Natural killer cell treated with Interleukin-12 subunit alpha and Interleukin-12 subunit beta and Interleukin-15 and Interleukin-18, amount 100 ng/mL, for 72 hours (primary cell): Measurements from ENCODE around the gene TTC39C. TPM values are rescaled to one million over a fixed set of nuclear protein-coding genes. Genes with fewer than 3 reads are reported as not detected.
"Not testable (repeated sequence)": the region's sequence is repeated elsewhere in the genome, so short reads cannot be mapped to it uniquely, and the experiment has no call there.

Source experiments
- ATAC-seq, 2 donors: fragments of 150-1000 bp; cut with Tn5 transposase in 1 of 2; sonication (Bioruptor Pico), chemical (Tn5 transposase) in 1 of 2; 2 replicates each; pipeline ENCODE4 v1.10.0; 2021
- DNase-seq: peaks from one replicate; pipeline ENCODE4 v3.0.0; 2022; ENCODE audit warnings: low spot score
- H3K27ac Mint-ChIP-seq, 2 donors: 1 replicate in 1 of 2; 2 replicates in 1 of 2; pipeline ENCODE4 v1.8.0; 2022; ENCODE audit warnings: mixed read lengths in 2 of 2, mild to moderate bottlenecking in 1 of 2, moderate library complexity in 1 of 2
- H3K27me3 Mint-ChIP-seq, 2 donors: 1 replicate in 1 of 2; 2 replicates in 1 of 2; pipeline ENCODE4 v1.8.0; 2022; ENCODE audit warnings: mixed read lengths in 2 of 2
- H3K36me3 Mint-ChIP-seq: one replicate; pipeline ENCODE4 v1.8.0; 2022; ENCODE audit warnings: mixed read lengths
- H3K4me1 Mint-ChIP-seq, 2 donors: 1 replicate in 1 of 2; 2 replicates in 1 of 2; pipeline ENCODE4 v1.8.0; 2022; ENCODE audit warnings: low read depth in 2 of 2, mixed read lengths in 2 of 2, mild to moderate bottlenecking in 1 of 2
- H3K4me3 Mint-ChIP-seq: one replicate; pipeline ENCODE4 v1.8.0; 2022; ENCODE audit warnings: mixed read lengths
- H3K9me3 Mint-ChIP-seq: 2 replicates; pipeline ENCODE4 v1.8.0; 2022; ENCODE audit warnings: mixed read lengths
- total RNA-seq, 2 donors: library from RNA; stranded (reverse); gene quantifications; one replicate each; pipeline ENCODE4 v1.2.3, GENCODE V29; 2022

The TTC39C gene
- total RNA-seq, 2 donors from 2014 or later, result 54.8 to 69.7 TPM

DNA sequence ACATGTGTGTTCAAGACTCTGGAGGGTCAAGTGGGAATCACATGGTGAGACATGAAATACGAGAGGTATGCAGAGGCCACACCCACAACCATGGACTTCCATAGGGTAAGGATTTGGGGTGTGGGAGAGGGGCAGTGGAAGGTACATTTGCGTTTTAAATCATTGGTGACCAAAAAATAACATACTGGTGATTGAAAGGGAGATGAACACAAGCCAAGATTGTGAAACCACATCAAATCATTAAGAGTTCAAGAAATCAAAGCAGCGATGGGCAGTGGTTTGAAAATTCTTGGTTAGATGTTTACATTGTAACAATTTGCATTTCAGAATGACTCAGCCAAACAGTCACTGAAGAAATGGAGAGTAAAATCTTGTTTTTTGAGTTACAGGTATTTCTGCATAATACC, 122.4 kb downstream of the TTC39C start:
- peaks cover 11 to 16% of the 10 kb centered on the region in 2 donors for H3K4me1 Mint-ChIP-seq
- no peak for ATAC-seq
- DNase-seq, result no peak
- H3K27me3 Mint-ChIP-seq, result peaks cover 13 to 15% of the 10 kb centered on the region in 2 donors
- H3K4me3 Mint-ChIP-seq, result no peak overlapping the region
- H3K27ac Mint-ChIP-seq, result no peak overlapping the region
- H3K9me3 Mint-ChIP-seq, result no peaks in the 10 kb centered on the region
- H3K36me3 Mint-ChIP-seq, result peaks cover 5% of the 10 kb centered on the region

DNA sequence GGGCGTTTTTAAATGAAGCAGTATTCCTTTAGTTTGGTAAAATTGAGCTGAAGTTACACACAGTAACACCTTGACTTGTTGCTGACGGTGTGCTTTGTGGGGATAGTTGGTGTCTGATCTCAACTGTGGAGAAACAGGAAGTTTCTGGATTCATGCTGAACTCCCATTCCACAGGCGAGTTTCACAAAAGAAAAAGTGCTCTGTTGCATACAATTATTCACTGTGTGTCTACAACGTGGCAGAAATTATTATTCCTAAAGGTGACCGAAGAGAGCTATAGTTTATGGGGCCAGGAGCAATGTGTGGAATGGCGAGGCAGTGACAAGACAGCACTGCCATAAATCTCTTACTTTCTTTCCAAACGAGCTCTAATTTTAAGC, 123.8 kb downstream of the TTC39C start:
- ATAC-seq, result no peak
- Mint-ChIP-seq H3K4me3 (peak overlapping the region; percentile 67), H3K9me3 (no peaks in the 10 kb centered on the region), H3K27me3 (peaks cover 15 to 16% of the 10 kb centered on the region in 2 donors), H3K27ac (peak overlapping the region in 1 of 2 donors; percentile 18), H3K4me1 (peaks cover 11 to 16% of the 10 kb centered on the region in 2 donors), H3K36me3 (peaks cover 5% of the 10 kb centered on the region)
- no peak for DNase-seq

DNA sequence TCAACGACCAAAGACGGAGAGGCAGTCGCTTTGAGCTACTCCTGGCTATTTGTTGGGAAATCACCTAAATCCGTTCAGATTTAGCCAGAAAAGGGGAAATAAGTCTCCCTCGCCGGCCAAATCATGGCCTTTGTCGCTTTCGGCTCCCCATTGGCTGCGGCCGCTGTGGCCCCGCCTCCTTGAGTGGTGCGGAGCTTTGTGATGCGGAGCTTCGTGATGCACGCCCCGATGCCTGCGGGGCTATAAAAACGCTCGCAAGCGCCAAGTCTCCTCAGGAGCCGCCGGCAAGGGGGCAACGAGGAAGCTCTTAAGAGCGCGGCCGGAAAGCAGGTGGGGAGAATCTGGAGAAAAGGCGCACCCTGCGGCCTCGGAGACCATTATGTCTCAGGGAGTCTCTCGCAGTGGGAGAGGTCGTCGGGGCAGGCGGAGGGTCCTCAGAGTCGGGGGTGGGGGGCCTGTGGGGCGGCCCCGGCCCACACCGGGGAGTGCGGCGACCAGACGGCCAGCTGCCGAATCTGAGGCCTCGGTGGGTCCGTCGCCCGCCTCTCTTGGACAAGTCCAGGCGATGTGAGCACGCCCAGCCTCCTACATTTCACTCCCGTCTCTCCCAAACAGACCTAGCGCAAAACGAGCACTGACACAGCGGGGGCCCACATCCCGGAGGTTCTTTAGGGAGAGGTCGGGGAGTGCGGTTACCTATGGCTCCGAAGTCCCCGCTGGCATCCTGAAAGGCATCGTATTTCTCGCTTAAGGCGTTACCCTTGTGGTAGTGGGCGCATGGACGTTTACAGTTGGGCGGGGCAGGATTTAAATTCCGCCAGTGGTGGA, 124.4 kb downstream of the TTC39C start, which contains the start of gene CABYR:
Gene CABYR (plus strand): TSS at position 274 of the 828 bp plus-strand sequence. CDS start 4,053 bp downstream, outside the sequence.
- Mint-ChIP-seq H3K27ac (peak within 1 kb of the TSS in 1 of 2 donors; percentile 18), H3K4me1 (peaks cover 11 to 16% of the 10 kb centered on the region in 2 donors), H3K36me3 (peaks cover 5% of the 10 kb centered on the region), H3K27me3 (peaks cover 17% of the 10 kb centered on the region in 2 donors), H3K9me3 (no peaks in the 10 kb centered on the region), H3K4me3 (peak within 1 kb of the TSS; percentile 67)
- ATAC-seq, result peak; percentile 89 to 91
- DNase-seq, result peak; percentile 71

DNA sequence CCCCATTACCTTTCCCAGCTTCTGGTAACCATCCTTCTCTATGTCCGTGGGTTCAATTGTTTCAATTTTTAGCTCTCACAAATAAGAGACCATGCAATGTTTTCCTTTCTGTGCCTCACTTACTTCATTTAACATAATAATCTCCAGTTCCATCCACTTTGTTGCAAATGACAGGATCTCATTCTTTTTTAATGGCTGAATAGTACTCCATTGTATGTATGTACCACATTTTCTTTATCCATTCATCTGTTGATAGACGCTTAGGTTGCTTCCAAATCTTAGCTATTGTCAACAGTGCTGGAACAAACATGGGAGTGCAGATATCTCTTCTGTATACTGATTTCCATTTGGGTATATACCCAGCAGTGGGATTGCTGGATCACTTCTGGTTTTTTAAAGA, 126.1 kb downstream of the TTC39C start:
- H3K9me3 Mint-ChIP-seq, result no peaks in the 10 kb centered on the region
- H3K4me1 Mint-ChIP-seq, result peaks cover 11 to 16% of the 10 kb centered on the region in 2 donors
- no peak for ATAC-seq
- H3K27ac Mint-ChIP-seq, result no peak overlapping the region
- H3K4me3 Mint-ChIP-seq, result no peak overlapping the region
- DNase-seq, result no peak
- peaks cover 5% of the 10 kb centered on the region for H3K36me3 Mint-ChIP-seq
- H3K27me3 Mint-ChIP-seq, result peaks cover 27 to 29% of the 10 kb centered on the region in 2 donors

DNA sequence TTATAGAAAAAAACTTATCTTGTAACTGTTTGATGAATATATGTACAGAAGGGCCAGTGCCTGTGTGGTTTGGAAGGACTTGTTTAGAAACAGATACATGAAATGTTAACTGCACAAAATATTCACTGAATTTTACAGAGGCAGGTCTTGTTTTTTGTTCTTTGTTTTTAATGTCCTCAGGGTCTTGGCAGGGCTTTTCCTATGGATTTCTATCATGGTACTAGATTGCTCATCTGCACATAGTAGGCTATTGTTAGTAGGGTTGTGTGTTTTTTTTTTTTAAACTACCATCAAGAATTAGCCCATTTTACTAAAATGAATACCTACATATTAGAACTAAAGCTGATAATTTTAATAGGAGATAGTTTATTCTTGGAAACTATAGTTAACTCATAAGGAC, 127.8 kb downstream of the TTC39C start:
- ATAC-seq, result no peak
- DNase-seq, result no peak
- no peak overlapping the region for H3K4me3 Mint-ChIP-seq
- no peak overlapping the region for H3K27ac Mint-ChIP-seq
- peaks cover 5% of the 10 kb centered on the region for H3K36me3 Mint-ChIP-seq
- no peaks in the 10 kb centered on the region for H3K9me3 Mint-ChIP-seq
- H3K4me1 Mint-ChIP-seq, result peaks cover 8 to 11% of the 10 kb centered on the region in 2 donors
- peaks cover 37 to 38% of the 10 kb centered on the region in 2 donors for H3K27me3 Mint-ChIP-seq

DNA sequence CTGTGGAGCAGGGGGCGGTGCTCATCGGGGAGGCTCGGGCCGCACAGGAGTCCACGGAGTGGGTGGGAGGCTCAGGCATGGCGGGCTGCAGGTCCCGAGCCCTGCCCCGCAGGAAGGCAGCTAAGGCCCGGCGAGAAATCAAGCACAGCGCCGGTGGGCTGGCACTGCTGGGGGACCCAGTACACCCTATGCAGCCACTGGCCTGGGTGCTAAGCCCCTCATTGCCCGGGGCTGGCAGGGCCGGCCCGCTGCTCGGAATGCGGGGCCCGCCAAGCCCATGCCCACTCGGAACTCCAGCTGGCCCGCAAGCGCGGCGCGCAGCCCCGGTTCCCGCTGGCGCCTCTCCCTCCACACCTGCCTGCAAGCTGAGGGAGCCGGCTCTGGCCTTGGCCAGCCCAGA, 135.0 kb downstream of the TTC39C start:
- not testable (repeated sequence) for H3K4me3 Mint-ChIP-seq, H3K4me1 Mint-ChIP-seq, H3K27ac Mint-ChIP-seq, H3K36me3 Mint-ChIP-seq, H3K9me3 Mint-ChIP-seq, ATAC-seq, DNase-seq
- H3K27me3 Mint-ChIP-seq, result peaks cover 15 to 17% of the 10 kb centered on the region in 2 donors

DNA sequence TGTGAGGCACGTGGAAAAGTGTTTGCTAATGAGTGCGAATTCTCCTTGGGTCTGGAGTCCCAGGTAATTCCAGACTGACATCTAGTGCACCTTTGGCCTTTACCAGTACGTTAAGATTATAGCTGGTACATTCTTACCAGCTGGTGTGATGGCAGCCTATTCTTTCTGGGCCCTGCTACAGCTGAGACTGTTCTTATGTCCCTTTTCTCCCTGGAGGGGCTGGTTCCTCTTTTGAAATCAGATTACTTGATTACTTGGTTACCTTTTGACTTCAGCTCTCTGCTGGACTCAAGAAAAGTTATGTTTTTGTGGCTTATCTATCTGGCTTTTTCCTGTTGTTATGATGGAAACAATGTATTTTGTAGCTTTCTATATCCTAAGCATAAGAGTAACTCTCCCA, 138.8 kb downstream of the TTC39C start:
- H3K27ac Mint-ChIP-seq, result no peak overlapping the region
- no peaks in the 10 kb centered on the region for H3K36me3 Mint-ChIP-seq
- no peaks in the 10 kb centered on the region for H3K4me1 Mint-ChIP-seq
- ATAC-seq, result no peak
- H3K9me3 Mint-ChIP-seq, result no peaks in the 10 kb centered on the region
- H3K27me3 Mint-ChIP-seq, result peaks cover 0 to 3% of the 10 kb centered on the region in 2 donors
- no peak for DNase-seq
- H3K4me3 Mint-ChIP-seq, result no peak overlapping the region

DNA sequence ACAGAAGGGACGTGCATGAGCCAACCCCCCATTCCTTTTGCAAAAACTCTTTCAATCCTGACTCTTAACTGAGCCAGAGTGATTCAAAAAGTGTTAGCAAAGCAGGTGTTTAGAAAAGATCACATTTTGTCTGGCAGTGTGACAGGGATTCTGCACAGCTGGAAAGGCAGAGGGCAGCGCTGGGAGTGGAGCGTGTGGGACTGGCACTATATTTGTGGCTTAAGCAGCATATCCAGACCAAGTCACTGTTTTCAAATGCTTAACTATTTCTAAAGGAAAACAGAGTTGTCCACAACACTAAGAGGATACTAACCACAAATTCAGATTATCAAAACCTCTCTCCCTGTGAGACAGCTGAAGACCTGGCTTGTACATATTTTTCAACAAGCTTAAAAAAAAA, 143.3 kb downstream of the TTC39C start:
- H3K4me3 Mint-ChIP-seq, result no peak overlapping the region
- no peak overlapping the region for H3K27ac Mint-ChIP-seq
- no peaks in the 10 kb centered on the region for H3K4me1 Mint-ChIP-seq
- ATAC-seq (no peak), DNase-seq (no peak)
- H3K9me3 Mint-ChIP-seq, result no peaks in the 10 kb centered on the region
- no peaks in the 10 kb centered on the region for H3K27me3 Mint-ChIP-seq
- no peaks in the 10 kb centered on the region for H3K36me3 Mint-ChIP-seq

DNA sequence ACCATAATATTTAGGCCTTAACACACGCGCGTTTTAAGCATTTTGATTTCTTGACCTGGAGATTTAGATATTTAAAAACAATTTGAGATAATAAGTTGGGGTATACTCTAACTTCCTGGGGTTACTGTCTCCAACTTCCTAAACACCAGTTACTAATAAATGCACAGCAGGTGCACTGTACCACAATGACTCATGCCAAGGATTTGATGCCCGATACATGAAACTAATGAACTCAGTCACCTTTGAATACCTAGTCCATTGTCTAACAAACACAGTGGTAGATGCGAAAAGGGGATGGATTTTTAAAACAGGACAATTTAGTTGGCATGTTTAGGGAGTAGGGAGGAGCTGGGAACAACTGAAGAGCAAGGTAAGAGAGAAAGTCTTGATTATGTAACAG, 145.5 kb downstream of the TTC39C start:
- no peak for ATAC-seq
- Mint-ChIP-seq H3K9me3 (no peaks in the 10 kb centered on the region), H3K4me3 (no peak overlapping the region)

DNA sequence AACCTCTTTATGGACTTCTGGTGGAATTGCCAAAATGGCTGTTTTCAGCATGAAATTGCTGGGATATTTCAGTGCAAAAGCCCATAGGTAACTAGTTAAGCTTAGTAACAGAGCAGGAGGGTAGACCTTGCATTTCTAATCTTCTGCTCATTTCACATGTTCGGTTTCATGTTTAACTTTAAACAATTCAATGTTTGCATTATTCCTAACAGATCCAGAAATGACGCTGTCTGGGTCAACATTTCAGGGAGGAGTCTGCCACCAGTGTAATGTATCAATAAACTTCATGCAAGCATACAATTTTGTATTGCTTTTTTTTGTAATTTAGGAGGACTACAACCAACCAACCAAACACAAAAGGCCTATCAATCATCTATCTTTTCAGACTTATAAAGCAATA, 146.8 kb downstream of the TTC39C start:
- Mint-ChIP-seq H3K27me3 (peaks cover 2 to 3% of the 10 kb centered on the region in 2 donors), H3K4me1 (no peaks in the 10 kb centered on the region), H3K4me3 (no peak overlapping the region), H3K9me3 (no peaks in the 10 kb centered on the region), H3K36me3 (no peaks in the 10 kb centered on the region), H3K27ac (no peak overlapping the region)
- DNase-seq (no peak), ATAC-seq (no peak)

More for the DNA sequence above, 145.5 kb downstream of the TTC39C start:
- no peaks in the 10 kb centered on the region for H3K4me1 Mint-ChIP-seq
- H3K27me3 Mint-ChIP-seq, result peaks cover 0 to 3% of the 10 kb centered on the region in 2 donors
- no peak overlapping the region for H3K27ac Mint-ChIP-seq
- H3K36me3 Mint-ChIP-seq, result no peaks in the 10 kb centered on the region
- no peak for DNase-seq

DNA sequence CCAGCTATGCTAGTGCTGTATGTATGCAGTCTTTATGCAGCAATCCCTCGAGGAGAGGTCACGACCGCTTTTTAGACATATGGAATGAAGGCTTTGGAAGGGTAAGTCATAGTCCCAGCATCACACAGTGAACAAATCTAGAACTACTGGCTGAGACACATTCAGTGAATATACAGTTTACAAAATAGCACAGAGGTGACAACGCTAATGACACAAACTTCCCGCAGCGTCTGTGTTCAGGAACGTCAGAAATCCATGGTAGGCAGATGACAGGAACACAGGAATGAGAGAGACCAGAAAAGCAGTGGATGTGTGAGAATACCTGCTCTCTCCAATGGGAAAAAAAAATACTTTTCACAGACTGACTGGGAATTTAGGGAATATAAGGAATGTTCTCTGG, 153.9 kb downstream of the TTC39C start:
- Mint-ChIP-seq H3K4me1 (no peaks in the 10 kb centered on the region), H3K27me3 (peaks cover 10 to 13% of the 10 kb centered on the region in 2 donors), H3K36me3 (no peaks in the 10 kb centered on the region), H3K9me3 (no peaks in the 10 kb centered on the region), H3K4me3 (no peak overlapping the region), H3K27ac (no peak overlapping the region)
- ATAC-seq (no peak), DNase-seq (no peak)

DNA sequence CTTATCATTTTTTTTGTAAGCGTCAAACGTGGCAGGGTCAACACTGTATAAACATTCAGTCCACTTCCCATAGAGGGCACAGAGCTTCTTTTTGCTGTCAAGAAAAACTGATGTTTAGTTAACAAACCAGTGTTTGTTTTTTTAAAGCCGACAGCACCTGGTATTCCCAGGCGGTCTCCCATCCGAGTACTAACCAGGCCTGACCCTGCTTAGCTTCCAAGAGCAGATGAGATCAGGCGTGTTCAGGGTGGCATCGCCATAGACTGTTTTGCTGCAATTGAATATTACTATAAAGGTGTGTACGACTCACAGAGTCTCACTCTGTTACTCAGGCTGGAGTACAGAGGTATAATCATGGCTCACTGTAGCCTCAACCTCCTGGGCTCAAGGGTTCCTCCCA, 155.8 kb downstream of the TTC39C start:
- Mint-ChIP-seq H3K4me1 (peaks cover 0 to 4% of the 10 kb centered on the region in 2 donors), H3K27ac (no peak overlapping the region), H3K27me3 (peaks cover 10 to 13% of the 10 kb centered on the region in 2 donors), H3K4me3 (no peak overlapping the region), H3K36me3 (no peaks in the 10 kb centered on the region), H3K9me3 (no peaks in the 10 kb centered on the region)
- no peak for DNase-seq
- ATAC-seq, result no peak

DNA sequence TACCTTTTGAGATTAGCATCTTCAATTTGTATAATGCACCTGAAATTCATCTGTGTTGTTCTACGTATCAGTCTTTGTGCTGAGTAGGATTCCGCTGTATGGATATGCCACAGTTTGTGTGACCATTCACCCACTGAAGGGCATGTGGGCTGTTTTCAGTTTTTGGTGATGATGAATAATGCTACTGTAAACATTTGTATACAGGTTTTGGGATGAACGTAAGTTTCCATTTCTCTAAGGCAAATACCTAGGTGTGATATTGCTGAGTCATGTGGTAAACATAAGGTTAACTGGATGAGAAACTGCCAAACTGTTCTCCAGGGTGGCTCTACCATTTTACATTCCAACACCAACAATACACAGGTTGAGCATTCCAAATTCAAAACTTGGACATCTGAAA, 159.4 kb downstream of the TTC39C start:
- H3K4me3 Mint-ChIP-seq, result no peak overlapping the region
- H3K27me3 Mint-ChIP-seq, result peaks cover 8 to 12% of the 10 kb centered on the region in 2 donors
- no peak overlapping the region for H3K27ac Mint-ChIP-seq
- H3K9me3 Mint-ChIP-seq, result no peaks in the 10 kb centered on the region
- H3K4me1 Mint-ChIP-seq, result peaks cover 0 to 4% of the 10 kb centered on the region in 2 donors
- H3K36me3 Mint-ChIP-seq, result no peaks in the 10 kb centered on the region
- ATAC-seq (peak; percentile 68 to 72), DNase-seq (no peak)

DNA sequence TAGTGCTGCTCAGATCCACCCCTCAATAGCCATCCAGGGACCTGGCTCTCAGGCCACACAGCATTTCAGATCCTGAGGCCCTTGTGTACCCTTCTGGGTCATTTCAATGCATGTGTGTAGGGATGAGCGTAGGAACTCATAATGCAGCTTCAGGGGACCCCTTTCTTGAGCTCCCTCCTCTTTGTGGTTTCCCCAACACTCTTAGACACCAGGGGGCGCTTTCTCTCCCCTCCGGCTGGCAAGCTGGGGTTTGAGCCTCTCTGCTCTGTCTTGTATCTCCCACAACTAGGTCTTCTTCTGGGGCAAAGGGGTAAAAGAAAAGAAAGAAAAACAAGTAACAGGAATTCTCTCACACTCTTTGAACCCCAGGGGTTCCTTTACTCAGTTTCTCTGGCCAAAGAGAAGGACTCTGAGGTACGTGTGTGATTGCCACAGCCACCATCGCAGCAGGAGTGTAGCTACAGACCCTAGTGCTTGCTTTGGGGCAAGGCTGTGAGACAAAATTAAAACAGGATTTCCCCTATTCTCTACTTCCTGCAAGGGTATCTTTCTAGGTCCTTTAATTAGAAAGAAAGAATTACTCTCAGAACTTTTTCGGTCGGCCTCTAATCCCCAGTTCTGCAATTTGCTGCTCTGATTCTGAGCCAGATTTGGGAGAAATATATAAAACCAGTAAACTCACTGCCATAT, 162.3 kb downstream of the TTC39C start:
- ATAC-seq, result no peak
- H3K4me1 Mint-ChIP-seq, result peaks cover 0 to 4% of the 10 kb centered on the region in 2 donors
- no peak for DNase-seq
- H3K36me3 Mint-ChIP-seq, result no peaks in the 10 kb centered on the region
- no peak overlapping the region for H3K4me3 Mint-ChIP-seq
- H3K9me3 Mint-ChIP-seq, result no peaks in the 10 kb centered on the region
- peaks cover 5 to 12% of the 10 kb centered on the region in 2 donors for H3K27me3 Mint-ChIP-seq
- no peak overlapping the region for H3K27ac Mint-ChIP-seq
